GM23248 (cell line): Measurements from ENCODE around the gene TMEM187.

Experiments
- EZH2 ChIP-seq: fragments of 200-600 bp; sonication (generic); IDR thresholded peaks from 2 replicates; pipeline ENCODE4 v1.6.1; 2018; ENCODE audit warnings: antibody characterized with exemption, mild to moderate bottlenecking; ENCODE audit not compliant: insufficient read depth, poor library complexity, severe bottlenecking
- EZH2phosphoT487 ChIP-seq: fragments of 200-600 bp; sonication (generic); IDR thresholded peaks from 2 replicates; pipeline ENCODE4 v1.6.1; 2018; ENCODE audit warnings: antibody characterized with exemption, moderate library complexity, mild to moderate bottlenecking, low read depth; ENCODE audit not compliant: insufficient read depth

GRCh38 chrX:154011376-154012335, 39.1 kb downstream of the TMEM187 start:
- TF ChIP-seq EZH2 (no peak), EZH2phosphoT487 (no peak)
